ENCODE data around the gene NHERF2.

The NHERF2 gene

DNA sequence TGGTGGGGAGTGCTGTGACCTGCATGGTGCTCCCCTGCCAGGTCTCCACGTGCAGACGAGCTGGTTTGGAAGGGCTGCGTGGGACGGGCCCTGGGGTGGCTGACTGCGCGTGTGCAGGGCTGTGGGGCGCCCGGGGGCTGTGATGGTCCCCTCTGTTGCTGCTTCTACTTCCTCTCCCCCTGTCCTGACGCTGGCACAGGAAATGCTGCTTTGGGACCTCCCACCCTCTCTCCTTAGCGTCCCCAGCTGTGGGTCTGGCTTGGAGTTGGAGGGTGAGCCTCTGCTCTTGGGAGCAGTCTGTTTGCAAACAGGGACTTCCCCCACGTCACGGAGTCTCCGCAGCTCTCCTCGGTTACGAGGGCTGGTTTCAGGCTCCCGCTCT is 56.3 kb downstream of the NHERF2 start:
- no peak for DNase-seq (ENCODE audit: low spot score)

DNA sequence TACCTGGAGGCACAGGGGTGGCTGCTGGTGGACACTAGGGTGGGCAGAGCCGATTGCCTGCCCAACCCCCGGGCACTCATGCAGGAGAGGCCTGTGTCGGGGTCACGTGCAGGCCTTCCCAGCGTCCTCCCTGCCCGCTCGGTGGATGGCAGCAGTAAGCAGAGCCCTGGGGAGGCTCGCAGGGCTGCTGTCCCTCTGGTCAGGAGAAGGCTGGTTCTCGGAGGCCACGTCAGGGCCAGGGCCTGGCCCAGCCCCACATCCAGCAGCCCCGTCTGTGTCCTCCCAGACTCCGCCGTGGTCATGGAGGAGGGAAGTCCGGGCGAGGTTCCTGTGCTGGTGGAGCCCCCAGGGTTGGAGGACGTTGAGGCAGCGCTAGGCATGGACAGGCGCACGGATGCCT is 56.7 kb downstream of the NHERF2 start:
- no peak for DNase-seq (ENCODE audit: low spot score)

GRCh38 chr16:2083876-2084780 is 57.4 kb downstream of the NHERF2 start:
- no peak for DNase-seq (ENCODE audit: low spot score)

GRCh38 chr16:2084895-2085625 is 58.4 kb downstream of the NHERF2 start:
- DNase-seq (ENCODE audit: low spot score): no peak

GRCh38 chr16:2085669-2086068 is 59.0 kb downstream of the NHERF2 start:
- DNase-seq (ENCODE audit: low spot score): no peak

DNA sequence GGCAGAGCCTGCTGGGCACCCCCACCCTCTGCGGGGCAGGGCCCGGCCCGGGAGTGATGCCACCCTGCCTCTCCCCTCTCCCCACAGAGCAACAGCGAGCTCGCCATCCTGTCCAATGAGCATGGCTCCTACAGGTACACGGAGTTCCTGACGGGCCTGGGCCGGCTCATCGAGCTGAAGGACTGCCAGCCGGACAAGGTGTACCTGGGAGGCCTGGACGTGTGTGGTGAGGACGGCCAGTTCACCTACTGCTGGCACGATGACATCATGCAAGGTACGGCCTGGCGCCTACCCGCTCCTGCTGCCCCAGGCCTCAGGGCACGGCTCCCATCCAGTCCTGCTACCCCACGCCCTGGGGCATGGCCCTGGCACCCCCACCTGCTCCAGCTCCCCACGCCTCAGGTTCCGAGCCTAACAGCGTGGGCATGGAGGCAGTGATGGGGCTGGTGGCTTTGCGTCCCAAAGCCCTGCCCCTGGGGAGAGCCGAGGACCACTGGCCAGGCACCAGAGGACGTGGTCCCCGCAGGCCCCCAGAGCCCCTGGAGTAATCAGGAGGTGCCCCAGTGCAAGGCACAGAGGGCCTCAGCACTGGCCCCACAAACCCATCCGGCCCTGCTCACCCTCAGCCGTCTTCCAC is 59.5 kb downstream of the NHERF2 start:
- DNase-seq (ENCODE audit: low spot score): no peak

DNA sequence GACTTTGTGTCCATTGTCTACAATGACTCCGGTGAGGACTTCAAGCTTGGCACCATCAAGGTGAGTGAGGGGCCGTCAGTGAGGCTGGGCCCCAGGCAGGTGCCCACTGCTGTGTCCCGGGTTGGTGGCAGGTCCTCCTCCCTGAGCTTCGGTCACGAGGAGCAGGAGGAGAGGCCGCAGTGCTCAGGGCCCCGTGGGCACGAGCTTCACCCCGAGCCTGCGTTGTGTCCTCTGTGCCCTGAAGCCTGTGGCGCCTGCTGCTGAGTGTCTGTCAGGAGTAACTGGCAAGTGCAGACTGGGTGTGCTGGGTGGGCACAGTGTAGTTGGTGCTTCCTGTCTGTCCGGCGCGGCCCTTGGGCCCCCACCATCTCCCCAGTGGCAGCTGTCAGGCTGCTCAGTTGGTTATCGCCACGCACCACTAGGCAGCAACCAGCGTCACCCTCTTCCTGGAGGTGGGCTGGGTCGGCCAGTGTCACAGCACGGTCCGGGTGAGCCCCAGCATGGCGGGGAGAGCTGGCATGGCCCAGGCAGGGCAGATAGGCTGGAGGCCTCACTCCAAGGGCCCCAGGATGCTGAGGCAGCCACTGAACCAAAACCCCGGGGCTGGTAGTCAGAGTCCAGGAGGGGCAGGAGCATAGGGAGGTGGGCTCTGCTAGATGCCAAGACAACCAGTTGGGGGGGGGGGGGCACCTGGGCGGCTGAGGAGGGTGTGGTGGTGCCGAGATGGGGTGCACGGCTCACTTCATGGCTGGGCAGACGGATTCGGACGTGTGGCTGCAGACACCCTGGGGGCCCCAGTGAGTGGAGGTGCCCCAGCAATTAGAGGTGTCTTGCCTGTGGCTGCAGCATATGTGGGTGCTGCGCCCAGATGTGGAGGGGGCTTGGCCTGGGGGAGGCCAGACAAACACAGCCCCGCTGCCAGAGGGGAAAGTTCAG is 60.4 kb downstream of the NHERF2 start:
- no peak for DNase-seq (ENCODE audit: low spot score)

GRCh38 chr16:2087748-2088631 is 61.3 kb downstream of the NHERF2 start:
- no peak for DNase-seq (ENCODE audit: low spot score)
